DMS153 treated with DMSO at 0.1 percent for 48 hours (cell line): ENCODE data around the gene NPBWR2.

Experiments used
- DNase-seq: peaks from one replicate; lab custom pipeline; 2025; ENCODE audit not compliant: unreplicated experiment; lab: John Stamatoyannopoulos, UW

NPBWR2 gene, protein sequence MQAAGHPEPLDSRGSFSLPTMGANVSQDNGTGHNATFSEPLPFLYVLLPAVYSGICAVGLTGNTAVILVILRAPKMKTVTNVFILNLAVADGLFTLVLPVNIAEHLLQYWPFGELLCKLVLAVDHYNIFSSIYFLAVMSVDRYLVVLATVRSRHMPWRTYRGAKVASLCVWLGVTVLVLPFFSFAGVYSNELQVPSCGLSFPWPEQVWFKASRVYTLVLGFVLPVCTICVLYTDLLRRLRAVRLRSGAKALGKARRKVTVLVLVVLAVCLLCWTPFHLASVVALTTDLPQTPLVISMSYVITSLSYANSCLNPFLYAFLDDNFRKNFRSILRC

DNA sequence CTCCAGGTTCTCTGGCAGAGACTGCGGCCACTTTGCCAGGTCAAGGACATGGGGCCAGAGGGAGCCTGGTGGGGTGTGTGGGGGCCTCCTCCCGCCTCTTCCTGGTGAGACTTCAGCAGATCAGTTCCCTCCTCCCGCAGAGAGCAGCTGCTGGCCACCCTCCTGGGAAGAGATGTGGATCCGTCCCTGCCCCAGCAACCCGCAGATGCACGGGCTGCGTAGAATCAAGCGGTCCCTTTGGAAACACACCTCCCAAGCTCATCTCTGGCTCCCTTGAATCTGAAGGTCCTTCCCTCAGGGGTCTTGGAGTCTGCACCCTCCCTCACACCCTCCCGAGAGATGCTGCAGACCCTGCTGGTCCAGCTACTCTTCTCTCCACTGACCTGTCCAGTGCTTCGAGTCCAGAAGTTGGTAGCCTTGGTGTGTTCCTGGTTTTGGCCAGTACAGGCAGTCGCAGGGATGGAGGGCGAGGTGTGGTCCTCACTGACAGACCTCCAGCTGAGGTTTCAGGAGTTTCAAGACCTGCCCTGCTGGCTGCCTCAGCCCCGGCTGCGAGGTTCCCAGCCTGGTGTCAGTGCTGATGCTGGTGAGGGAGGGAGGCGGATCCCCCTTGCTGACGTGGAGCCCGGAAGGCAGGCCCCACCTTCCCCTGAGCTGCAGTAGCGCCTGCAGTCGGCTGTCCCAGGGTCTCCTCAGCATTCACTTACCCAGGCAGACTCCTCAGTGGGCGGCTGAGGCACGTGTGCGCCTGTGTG is at the start of gene NPBWR2:
Gene NPBWR2 (minus strand): TSS at position 585 of the 755 bp plus-strand sequence. CDS start 734 bp downstream, outside the sequence.
- DNase-seq: no peak

DNA sequence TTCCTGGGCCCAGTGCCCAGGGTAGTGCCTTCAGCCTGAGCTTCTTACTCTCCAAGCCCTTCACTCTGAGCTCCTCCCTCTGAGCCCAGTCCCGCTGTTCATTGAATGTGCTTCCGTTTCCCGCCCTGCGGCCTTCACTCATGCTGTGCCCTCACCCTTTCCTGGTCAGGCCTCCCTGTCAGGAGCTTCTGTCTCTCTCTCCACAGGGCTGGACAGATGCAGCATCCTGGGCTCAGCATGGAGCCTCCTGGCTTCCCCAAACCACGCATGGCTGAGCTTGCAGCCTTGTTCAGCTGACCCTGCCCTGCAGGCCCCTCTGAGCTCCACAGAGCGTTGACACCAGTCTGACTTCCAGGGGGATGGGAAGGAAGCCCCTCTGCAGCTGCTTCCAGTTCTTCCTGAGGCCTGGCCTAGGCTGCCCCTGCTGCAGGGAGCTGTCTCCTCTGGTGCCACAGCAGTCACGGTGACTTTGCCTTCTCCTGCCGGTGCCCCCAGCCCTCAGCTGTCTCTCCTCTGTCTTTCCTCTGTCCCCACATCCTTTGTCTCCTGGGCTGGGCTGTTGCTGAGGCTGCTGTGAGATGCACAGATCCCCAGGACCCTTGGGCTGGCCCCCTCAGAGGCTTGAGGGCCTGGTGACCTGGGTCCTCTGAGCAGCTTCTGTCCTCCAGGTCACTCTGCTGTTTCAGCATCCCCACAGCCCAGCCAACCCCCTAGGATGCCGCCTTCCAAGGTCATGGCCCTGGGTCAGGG is 48.9 kb upstream of the NPBWR2 start:
- peak; percentile 76 for DNase-seq

DNA sequence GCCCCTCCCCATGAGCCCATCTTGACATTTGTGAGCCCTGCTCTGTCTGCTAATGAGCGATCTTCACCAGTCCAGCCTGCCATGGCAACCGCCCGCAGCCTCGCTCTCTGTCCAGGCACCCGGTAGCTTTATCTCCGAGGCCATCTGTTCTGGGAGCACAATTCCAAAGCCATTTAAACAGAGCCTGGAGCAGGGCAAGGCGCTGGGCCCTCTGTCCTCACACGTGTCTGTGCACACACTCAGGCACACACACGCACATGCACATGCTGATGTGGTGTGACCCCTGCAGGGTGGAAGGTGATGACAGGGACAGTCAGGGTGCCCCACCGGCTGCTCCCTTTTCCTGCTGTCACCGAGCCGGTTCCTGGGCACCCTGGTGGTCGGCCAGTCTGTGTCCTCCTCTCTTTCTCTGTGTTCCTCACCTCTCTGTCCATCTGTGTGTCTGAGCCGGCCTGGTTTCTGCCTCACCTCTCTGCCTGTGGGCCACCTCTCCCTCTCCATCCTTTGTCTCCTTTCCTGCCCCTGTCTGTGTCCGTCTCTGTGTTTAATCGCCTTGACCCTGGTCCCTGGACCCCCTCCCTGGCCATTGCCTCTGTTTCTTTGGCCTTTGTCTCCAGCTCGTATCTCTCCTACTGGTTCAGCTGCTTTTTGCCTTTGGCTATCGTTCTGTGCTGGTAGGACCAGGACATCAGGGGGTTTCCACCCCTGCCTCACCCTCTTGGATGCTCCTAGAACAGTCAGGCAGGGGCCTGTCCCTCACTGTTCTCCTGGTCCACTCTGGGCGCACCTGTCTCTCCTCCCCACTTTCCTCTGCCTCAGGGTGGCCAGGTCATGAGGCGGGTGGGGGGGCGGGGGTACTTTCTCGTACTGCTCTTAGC is 48.1 kb upstream of the NPBWR2 start:
- DNase-seq: no peak

DNA sequence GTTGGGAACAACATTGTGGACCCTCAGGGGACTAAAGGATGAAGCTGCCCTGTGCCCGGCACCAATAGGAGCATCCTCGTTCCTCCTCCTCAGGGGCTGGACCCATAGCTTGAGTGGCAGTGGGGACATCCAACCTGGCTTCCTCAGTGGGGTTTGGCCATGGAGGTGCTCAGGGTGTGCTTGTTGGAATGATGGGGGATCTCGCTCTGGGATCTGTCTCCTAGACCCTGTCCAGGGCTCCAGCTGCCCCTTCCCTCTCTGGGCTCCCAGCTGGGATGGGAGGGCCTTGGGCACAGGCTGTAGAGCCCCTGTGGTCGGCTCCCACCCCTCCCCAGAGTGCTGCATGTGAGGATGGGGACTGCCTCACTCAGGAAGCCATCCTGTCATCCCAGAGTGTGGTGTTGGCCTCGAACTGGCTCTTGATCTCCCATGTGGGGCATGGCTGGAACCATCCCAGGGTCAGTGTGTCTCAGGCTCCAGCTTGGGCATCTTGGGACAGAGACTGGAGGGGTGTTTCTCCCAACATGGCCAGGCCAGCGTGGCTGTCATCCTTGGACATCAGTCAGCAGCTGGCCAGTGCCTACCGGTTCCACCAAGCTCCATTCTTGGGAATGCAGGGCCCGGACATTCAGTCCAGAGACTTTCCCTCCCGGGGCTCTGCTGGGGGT is 47.4 kb upstream of the NPBWR2 start:
- DNase-seq: no peak

DNA sequence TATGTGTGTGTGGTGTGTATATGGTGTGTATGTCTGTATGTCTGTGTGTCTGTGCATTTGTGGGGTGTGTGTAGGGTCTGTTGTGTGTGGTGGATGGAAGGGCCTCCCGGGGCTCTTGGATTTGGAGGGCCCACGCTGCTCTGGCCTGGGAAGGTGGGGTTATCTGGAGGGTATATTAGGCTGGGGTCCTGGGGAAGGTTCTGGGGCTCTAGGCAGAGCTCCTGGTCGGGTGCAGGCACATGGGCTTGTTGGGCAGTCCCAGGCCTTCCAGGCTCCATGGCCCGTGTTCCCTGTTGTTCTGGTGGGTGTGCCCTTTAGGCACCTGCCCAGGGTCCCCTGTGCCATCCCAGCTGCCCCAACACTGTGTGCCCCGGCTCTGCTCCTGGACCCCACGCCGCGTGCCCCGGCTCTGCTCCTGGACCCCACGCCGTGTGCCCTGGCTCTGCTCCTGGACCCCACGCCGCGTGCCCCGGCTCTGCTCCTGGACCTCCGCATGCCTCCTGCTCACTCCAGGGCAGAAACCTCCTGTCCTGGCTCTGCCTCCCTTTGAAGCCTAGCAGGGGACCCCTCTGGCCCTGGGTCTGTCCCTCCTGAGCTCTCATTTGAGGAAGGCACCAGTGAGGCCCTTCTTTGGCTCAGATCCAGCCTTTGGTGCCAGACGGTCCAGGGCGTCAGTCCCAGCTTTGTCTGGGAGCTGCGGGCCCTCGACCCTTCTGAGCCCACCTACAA is 46.7 kb upstream of the NPBWR2 start:
- no peak for DNase-seq

DNA sequence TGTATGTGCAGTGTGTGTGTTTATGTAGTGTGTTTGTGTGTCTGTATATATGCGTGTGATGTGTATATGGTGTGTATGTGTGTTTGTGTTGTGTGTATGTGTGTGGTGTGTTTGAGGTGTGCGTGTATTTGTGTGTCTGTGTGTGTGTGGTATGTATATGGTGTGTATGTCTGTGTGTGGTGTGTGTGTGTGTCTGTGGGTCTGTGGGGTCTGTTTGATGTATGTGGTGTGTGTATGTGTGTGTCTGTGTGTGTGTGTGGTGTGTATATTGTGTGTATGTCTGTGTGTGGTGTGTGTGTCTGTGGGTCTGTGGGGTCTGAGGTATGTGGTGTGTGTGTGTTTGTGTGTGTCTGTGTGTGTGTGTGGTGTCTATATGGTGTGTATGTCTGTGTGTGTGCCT is 46.0 kb upstream of the NPBWR2 start:
- no peak for DNase-seq

DNA sequence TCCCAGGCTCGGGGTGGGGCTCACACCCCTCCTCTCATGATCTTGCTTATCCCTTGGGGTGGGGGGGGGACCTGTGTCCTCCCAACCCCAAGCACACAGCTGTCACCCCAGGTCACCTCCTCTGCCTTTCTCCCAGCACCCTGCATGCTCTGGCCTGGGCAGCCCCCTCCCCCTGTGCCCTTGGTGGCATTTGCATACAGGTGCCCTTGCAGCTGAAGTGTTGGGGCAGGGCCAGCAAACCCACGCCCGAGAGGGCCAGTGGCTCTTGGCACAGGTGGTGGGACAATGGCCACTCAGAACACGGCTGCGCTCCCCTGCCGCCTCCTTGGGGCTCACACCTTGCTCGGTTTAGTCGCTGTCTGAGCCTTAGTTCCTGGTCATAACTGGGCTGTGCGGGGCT is 45.5 kb upstream of the NPBWR2 start:
- DNase-seq: peak; percentile 87

DNA sequence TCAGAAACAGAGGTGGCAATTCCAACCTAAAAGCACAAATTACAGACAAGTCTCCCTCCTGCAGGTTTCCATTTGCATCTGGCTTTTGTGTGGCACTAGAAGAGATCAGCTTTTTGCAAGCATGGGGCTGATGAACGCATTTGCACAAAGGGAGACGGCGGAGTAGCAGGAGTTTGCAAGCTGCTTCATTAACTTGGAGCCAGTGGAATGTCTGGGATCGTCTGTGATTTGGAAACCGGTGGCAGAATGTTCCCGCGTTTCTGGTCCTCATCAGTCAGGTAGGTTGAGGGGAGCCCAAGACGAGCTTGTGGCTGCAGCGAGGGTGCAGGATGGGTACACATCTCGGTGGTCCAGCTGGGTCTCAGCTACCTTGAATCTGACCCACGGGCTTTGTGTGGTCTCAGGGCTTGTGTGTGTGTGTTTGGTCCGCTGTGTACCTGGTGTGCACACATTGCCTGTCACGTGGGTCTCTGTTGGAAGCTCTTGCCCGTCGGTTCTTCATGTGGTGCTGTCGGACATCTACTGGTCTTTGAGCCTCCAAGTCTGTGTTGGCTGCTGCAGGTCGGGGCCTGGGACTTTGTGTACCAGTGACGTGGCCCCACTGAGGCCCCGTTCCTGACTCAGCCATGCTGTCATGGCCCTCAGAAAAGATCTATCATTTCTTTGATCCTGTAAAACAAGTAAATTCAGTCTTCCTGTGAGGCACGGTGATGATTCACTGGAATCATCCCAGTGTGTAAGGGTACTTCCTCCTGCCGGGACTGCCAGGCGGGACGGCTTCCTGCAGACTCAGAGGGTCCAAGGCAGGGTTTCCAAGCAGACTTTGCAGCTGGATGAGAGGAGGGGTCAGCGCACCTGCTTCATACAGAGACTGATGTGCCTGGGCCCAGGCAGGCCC is 44.5 kb upstream of the NPBWR2 start:
- DNase-seq: no peak

DNA sequence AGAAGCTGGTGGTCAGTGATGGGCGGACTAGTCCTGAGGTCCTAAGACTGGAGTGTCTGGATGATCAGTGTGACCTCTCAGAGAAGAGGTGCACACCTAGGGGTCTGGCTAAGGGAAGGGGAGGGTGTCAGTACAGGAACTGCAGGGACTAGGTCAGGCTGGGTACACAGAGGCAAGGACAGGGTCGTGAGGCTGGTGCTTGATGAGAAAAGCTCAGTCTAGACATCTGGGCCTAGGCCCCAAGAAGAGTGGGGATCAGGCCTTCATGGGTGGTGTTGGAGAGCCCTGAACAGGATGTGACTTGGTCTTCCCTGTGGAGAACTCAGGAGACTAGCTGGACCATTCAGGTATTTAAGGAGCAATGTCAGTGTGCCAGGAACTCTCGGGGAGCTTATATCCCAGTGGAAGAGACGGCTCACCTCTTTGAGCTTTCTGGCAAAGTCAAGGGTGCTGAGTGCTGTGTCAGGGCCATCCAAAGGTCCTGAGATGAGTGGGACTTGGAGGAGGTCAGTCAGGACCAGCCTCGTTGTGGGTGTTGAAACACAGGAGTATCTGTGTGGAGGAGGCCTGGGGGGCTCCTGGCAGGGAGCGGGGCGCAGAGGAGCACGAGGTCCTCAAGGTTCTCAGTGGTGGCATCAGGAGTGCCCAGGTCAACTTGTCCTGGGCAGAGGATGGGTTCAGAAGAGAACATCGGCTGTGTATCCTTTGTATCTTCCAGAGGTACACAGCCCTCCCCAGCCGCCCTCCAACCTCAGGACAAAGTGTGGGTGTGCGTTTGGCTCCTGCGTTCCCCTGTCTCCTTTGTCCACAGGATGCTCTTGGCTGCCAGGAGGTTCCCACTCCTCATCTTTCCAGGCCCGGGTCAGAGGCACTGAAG is 43.6 kb upstream of the NPBWR2 start:
- no peak for DNase-seq

DNA sequence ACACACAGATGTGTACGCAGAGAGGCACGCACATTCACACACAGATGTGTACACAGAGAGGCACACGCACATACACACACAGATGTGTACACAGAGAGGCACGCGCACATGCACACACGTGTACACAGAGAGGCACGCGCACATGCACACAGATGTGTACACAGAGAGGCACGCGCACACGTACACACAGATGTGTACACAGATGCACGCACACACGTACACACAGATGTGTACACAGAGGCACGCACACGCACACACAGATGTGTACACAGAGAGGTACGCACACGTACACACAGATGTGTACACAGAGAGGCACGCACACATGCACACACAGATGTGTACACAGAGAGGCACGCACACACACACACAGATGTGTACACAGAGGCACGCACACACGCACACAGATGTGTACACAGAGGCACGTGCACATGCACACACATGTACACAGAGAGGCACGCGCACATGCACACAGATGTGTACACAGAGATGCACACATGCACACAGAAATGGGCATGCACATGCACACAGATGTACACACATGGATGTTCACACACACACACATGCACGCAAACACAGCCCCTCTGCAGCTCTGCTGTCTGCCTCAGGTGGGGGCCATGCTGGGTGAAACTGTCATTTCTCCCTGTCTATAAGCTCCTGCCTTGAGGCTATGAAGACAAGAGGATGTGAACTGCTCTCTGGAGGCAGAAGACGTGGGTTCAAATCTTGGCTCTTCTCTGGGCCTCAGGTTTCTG is 42.6 kb upstream of the NPBWR2 start:
- DNase-seq: no peak

DNA sequence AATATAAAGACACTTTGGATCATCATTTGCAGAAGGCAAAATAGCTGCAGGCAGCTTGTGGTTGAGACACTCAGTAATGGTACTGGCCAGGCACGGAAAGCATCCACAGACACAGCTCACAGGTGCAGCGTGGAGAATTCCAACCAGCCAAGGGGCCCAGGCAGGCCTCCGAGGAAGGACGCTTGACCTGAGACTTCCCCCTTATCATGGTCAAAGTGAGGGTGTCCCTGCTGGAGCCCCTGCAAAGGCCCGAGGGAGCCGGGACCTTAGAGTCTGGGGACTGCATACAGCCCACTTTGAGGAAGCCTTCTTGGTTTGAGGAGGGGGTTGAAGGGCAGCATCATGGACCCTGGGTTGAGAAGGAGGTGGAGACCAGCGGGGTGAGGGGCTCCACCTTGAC is 41.8 kb upstream of the NPBWR2 start:
- no peak for DNase-seq

DNA sequence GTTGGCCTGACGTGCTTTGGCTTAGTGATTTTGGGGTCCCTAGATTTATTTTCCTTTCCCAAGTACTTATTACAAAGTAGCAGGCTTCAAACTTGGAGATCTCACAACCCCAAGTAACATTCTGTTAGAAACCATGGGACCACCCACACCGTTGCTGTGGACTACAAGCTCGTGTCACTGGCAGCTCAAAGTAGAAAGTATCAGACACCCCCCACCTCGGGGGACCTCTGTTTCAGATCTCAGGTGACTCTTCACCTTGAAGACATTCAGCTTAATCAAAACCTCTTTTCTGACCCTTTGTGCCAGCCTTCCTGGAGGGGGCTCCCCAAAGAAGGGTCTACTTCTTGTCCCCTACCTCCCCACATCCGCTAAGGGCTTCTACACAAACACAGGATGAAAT is 41.2 kb upstream of the NPBWR2 start:
- no peak for DNase-seq

DNA sequence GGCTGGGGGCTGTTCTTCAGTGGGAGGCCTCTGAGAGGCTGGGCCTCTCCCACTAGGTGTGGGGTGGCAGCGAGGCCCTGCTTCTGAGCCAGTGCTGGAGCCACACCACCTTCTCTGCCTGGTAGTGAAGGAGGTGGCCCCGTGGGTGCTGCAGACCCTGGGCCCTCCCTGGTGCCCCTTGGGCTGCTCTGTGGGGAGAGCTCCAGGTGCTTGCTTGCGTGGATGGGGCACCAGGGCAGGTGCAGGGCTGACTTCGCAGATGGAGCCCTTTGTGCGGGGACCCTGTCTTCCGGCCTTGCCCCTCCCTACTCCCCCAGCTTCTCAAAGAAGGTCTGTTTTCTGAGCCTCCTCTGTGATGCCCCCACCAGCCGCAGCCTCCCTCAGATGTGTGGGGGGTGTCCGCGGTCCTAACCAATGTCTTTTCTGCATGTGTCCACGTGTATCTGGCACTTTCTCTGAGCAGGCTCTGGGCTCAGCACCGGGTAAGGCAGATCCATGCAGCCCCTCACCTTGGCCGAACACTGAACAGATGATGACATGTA is 39.6 kb upstream of the NPBWR2 start:
- DNase-seq: no peak

DNA sequence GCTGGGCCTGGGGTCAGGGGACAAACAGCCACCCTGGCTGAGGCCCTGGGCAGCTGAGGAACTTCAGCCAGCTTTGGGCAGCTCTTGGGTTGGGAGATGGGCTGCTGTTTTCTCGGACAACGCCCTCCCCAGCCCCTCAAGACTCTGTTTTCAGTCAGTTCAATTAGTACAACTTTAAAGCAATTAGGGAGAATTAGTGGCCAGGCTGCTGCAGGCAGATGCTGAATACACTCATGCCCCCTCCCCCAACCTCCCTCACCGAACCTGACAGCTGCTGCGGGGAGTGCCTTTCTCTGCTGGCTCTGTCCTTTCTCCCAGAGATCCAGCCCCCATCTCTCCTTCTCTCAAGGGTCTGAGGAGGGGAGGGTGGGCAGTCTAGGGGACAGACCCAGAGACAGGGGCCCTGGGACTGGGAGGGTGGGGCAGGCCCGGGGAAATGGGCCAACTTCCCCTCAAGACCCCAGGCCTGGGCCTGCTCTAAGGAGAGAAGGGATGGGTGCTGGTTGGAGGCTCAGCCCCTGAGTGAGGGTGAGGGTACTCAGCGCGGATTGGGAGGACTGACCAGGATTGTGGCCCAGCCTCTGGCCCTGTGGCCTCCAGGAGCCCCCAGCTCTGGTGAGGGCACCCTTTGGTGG is 39.1 kb upstream of the NPBWR2 start:
- DNase-seq: no peak

DNA sequence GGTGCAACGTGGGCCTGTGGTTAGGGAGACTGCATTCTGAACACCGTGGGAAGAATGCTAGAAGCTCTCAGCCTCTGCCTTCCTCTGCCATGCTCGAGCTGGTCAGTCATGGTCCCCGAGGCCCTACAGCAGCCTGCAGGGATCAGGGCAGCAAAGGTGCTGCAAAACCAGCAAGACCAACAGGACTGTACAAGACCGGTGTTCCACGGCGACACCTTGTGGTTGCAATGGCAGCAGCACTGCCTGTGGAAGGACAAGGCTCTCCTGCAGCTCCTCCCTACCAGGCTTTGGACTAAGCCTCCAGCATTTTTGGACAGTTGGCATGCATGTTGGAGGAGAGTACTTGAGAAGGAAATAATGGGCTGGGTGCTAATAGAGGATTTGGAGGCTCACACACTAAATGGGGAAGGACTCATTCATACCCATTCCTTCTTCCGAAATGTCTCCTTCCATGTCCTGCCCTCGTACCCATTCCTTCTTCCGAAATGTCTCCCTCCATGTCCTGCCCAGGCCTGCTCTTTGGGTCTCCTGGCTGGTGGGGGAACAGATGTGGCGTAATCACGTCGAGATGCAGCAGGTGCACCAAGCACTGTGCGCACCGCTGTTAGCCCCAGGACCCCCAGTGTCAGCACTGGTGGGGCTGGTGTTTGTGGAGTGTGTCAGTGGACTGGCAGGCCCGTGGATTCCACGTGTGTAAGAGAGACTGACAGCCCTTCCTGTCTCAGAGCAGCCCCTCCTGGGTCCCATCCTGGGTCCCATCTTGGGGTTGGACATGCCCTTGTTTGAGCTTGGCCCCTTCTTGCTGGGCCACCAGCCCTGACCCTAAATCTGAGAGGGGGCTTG is 38.3 kb upstream of the NPBWR2 start:
- no peak for DNase-seq
